GM19463 (cell line): Measurements from ENCODE around the gene HEY2.
"Not testable (repeated sequence)": the region's sequence is repeated elsewhere in the genome, so short reads cannot be mapped to it uniquely, and the experiment has no call there.

Experiments
- ATAC-seq: cut with Tn5 transposase; IDR thresholded peaks from one replicate; pipeline ENCODE4 v1.9.1; 2021; ENCODE audit warnings: mild to moderate bottlenecking, moderate library complexity; ENCODE audit not compliant: unreplicated experiment

HEY2 gene

DNA sequence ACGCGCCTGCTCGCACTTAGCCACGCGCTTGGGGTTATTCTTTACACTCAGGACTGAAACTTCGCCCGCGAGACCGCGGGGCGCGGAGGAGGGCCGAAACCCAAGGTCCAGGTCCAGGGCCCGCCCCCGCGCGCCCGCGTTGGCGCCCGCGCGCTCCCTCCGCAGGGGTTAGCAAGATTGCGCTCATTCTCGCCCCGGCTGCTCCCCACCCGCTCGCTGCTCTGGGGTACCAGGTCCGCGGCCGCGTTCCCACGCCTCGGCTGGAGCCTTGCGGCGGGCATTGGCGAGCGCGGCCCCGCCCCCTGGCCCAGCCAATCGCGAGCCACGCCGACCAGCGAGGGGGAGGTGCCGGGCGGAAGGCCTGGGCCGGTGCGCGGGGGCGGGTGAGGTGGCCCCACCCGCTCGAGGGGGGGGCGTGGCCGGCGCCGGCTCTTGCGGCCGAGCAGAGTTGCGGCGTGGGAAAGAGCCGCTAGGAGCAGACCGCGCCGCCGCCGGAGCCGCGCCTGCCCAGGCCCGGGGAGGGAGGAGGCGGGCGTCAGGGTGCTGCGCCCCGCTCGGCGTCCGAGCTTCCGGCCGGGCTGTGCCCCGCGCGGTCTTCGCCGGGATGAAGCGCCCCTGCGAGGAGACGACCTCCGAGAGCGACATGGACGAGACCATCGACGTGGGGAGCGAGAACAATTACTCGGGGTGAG, at the start of gene HEY2:
Gene HEY2 (plus strand): TSS at position 460 of the 692 bp plus-strand sequence. CDS start 145 bp downstream, at position 605.
- ATAC-seq: peak; percentile 82

DNA sequence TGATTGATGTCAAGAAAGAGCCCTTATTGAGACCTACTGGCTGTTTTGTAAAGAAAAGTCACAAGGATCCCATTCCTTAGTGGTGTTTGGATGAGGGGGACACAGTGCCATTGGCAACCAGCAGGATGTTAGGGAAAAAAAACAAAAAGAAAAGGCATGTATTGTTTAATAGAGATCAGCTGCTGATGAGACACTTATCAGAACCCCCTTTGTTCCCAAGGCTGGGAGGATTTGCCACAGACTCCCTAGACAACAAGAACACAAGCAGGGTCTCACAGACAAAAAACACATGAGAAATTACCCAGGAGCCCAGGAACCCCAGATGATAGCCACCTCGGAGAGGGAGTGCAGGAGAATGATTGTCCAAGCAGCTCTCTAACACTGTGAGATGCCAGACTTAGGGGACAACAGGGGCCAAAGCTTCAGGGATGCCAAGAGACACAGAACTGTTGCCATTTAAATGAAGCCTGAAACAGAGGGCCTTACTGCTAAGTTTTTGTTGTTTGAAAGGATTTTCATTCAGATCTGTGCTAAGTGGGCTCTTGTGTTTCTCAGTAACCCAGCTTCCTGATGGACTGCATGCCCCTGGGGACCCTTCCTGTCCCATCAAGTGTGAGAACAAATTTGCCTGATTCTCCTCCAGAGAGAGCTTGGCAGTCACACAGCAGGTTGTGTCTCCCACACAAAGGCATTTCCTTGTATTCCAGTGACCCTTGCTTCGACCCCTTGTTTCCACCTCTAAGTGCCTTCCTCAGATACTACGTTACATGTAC, 48.7 kb upstream of the HEY2 start:
- ATAC-seq: no peak

DNA sequence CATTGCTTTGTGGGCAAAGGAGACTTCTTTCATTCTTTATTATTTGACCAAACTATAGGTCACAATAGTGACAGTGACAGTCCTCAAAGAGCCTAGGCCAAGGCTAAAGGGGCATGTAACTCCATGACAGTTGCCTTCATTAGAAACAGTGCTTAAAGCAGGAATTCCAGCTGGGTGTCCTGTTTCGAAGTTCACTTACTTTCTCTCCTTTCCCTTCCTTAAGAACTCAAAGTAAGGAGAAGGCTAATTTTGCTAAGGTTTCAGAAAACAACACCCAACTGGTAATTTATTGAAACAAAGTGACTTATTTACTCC, 48.1 kb upstream of the HEY2 start:
- ATAC-seq: no peak

DNA sequence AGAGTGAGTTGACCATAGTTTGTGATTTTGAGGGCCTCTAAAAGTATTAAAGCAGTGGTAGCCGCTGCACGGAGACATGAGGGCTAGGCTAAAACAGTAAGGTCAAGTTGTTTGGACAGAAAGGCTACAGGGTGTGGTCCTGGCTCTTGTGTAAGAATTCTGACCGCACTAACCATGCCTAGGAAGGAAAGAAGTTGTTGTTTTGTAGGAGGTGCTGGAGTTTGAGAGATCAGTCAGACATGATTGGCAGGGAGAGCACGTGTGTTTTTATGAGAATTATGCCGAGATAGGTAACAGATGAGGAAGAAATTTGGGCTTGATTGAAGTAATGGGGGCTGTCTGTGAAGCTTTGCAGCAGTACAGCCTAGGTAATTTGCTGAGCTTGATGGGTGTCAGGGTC, 45.5 kb upstream of the HEY2 start:
- not testable (repeated sequence) for ATAC-seq

DNA sequence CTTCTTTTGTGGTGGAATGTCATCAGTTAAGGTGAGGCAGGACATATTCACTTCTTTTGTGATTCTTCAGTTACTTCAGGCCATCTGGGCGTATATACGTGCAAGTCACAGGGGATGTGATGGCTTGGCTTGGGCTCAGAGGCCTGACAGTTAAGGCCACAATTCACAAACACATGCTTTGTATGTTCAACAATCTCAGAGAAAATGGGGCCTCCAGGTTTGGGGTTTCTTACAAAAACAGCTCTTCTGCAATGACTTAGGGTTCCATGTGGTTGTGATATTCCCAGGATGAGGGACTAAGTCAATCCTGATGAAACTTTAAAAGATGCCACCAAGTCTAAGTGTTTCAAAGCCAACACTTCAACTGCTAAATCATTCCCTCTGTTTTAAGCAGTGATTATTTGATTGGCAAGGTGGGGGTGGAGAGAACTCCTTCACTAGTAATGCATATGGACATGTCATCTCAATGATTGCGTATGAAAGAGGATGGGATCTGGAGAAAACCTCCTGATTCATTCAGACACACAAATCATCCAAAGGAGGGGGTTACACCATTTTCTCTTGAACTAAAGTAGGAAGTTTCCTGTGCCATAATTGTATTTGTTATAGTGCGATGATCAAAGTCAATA, 41.7 kb upstream of the HEY2 start:
- ATAC-seq: no peak

DNA sequence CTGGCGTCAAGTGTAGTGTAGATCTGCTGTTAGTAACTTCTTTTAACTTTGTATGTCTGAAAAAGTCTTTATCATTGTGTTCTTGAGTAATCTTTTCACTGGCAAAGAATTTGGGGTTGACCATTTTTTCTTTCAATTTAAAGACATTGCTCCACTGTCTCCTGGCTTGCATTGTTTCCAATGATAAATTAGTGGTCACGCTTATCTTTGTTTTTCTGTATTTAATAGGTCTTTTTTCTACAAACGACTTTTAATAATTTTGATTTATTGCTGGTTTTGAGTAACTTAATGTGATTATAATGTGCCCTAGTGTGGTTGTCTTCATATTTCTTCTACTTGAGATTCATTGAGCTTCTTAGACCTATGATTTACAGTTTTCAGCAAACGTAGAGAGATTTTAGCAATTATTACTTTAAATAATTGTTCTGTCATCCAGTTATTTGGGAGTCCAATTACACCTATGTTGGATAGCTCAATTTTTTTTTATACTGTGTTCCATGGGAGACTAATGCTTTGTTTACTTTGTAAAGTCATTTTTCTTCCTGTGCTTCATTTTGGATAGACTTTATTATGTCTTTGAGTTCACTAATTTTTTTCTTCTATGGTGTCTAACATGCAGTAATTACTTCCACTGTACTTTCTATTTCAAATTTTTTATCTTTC, 38.3 kb upstream of the HEY2 start:
- ATAC-seq: no peak

DNA sequence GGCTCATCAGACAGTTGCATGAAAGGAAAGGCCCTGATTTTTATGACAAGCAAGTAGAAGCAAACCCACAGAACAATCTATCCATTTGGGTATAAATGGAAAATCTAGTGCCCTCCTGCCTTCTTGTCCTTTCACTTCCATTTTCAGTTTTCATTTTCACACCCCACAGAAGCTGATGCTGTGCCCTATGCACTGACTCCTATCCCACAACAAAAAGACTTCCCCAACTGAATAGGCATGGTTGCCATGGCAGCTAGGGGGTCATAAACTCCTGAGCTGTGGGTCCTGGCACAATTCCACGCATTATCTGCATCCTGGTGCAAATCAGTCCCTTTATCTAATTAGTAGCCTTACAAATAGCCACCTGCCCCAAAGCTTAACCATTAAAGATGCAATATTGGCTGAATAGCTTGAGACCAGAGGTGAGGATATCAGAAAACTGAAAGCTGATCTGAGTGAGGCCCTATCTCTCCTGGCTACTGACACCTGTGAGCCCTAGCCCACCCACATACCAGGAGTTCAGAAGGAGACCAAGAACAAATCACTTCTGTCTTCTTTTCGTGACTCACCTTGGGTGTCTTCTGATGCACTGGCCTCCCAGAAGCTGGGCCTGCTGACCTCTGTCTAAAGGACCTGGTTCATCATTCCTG, 34.9 kb upstream of the HEY2 start:
- peak; percentile 77 for ATAC-seq

DNA sequence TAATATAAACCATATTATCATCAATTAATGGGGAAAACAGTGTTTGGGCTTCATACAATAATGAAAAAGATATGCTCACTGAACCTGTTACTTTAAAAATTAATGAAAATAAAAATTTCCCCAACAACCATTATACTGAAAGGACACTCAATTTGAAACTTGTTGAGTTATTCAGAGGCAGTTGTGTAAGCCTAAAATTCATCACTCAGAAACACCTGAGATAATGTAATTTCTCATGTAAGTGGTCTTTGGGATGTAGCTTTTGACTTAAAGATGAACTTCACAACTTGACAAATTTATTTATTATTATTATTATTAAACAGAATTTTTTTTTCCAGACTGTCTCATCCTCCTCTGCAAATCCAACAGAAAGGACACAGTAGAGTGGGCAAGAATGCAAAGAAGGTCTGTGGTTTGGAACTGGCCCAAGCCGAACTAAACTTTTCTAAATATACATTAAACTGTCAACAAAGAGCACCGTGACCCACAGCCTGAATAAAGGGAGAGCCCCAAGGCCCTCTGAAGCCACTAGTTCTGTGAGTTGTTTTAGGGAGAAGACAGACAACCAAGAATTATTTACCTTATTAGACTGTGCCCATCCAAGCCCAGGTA, 32.2 kb upstream of the HEY2 start:
- ATAC-seq: peak; percentile 60

DNA sequence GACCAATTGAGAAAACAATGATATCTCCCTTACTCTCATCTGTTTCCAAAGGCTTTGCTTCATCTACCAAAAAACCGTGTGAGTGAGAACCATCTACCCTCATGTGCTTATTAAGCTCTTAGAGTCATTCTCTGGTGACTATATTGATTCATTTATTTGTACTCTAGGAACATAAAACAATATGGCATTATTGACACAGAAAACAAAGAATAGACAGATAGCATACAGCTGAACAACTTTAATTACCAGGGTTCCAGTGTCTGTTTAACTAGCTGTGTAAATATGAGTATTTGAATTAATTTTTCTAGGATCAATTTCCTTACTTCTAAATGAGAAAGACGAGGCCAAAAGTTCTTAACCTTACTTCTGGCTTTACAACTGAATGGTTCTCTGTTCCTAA, 31.3 kb upstream of the HEY2 start:
- no peak for ATAC-seq

DNA sequence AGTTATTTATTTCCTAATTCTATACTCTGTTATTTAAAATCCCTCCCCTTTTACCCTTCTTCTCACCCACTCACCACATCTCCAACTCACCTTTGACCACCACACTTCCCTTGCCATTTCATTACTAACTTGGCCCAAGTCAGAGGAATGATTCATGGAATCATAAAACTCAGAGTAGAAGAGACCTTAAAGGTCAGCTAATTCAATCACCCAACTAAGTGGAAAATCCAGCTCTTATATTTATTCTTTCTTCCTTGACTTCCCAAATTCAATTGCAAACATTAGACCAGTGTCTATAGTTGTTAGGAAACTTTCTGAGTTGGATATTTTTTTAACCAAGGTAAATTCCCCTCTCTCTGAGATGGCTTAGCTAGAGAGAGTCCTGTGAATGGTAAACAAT, 26.5 kb upstream of the HEY2 start:
- no peak for ATAC-seq

DNA sequence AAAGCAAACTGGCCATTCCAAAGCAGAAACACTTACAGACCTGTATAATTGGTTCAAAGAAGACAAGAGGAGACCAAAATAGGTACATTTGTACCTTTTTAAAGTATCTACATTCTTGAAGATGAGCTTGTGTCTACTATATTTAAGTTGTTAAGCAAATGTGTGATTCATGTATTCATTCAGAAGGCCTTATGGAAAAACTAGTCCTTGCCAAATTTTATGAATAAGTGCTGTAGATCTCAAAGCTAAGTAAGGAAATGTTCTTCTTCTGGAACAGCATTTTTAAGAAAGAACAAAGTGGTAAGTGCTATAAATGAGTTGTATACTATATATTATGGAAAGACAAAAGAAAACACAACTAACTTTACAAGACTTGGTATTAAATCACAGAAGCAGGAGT, 22.2 kb upstream of the HEY2 start:
- ATAC-seq: no peak

DNA sequence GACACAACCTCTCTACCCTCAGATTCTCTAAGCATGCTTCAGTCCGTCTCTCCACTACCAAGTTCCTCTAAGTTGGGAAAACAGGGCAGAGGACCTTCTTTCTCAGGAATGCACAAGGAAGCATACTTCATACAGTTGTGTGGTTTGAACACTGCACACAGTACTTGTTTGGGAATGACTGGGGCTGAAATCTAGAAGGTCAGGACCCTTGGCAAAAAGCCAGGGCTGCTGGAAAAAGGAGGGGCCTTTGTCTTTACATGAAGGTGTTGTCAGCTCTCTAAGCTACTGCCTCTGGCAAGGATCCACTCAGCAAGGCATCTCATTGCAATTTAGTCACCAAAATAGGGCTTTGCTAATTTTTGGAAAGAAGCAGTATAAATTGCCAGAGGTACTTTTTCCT, 20.7 kb upstream of the HEY2 start:
- no peak for ATAC-seq

DNA sequence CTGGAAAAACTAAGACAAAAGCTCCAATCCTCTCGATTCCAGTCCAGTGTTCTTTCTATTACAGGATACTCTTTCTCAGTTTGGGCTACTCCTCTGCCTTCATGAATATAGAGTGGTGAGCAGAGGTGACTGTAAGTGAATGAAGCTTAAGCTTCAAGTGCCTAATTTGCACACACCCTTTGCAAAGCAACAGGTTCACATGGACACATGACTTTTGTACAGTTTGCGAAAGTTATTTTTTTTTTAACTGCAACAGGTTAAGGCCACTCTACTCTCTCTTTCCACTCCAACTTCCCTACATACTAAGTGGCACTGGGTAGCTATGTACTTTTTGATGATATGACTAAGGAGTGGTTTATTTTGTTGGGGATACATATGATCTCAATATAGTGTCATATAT, 19.4 kb upstream of the HEY2 start:
- ATAC-seq: no peak

DNA sequence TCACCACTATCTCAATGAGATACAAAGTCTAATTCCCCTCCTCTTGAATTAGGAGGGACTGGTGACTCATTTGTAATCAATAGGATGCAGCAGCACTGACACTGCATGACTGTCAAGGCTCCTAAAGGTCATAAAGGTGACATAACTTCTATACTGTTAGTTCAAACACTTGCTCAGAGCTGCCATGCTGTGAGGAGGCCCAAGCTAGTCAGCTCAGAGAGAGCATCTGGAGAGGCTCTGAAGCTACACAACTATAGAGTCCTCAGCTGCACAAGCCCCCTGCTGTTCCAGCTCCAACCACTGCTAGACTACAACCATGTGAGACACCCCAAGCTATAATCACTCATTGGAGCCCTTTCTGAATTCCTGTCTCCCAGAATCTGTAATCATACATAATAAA, 17.0 kb upstream of the HEY2 start:
- ATAC-seq: peak; percentile 50

DNA sequence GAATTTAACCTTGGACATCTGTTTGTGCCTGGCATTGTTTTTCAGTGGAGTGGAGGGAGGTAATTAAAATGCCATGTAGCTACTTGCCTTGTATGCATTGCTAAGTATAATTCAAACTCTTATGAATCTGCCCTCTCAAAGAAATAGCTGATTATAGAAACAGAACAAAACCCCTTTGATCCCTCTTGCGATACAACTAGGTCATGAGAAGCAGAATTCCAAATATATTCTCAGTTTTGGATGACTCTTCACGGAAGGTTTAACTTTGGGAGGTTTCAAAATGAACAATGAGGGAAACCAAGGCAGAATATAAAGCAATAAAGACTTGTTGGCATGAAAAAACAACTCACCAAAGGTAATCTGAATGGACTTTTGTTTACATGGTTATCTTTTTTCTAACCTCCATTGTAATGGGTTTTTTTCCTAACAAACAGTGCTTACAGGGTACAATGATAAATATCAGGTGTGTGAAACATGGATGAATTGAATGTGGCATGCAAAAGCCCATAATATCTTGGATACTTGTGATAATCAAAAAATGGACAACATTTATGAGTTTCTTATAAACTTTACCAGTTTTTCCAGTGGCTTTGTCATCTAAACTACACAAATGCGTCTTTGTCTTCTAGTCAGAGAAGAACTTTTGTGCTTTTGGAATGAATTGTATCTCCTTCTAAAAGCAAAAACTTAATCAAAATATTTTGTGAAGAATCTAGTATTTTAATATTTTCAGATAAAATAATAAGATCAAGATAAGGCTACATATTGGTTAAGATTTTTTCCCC, 15.7 kb upstream of the HEY2 start:
- no peak for ATAC-seq

DNA sequence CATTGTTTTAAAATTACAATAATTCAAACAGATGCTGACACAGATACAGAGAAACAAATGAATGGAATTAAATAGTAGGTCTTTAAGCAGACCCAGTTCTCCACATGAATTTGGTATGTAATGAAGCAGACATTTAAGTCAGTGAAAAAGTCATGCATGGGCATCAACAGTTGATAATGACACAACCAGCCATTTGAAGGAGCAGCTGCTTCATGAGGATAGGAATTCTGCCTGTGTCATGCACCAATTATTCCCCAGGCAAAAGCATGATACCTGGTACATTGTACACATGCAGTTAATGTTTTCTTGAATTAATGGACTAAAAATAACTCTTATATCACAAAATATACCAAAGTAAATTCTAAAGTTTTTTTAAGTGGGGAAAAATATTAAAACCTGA, 11.2 kb upstream of the HEY2 start:
- no peak for ATAC-seq

DNA sequence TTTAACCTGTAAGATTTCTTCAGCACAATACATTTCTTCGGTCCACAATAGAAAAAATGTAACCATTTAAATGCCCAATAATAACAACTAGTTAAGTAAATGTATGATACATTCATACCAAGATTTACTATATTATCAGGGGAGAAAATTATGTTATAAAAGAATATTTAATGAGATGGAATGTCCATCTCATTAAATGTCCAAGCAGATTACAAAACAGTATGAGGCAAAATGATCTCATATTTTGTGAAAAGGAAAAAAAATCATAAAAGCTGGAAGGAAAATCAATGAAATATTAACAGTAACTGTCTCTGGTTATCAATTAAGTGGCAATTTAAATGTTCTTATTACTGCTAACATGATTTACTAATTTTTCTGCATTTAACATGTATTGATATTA, 10.1 kb upstream of the HEY2 start:
- ATAC-seq: no peak

DNA sequence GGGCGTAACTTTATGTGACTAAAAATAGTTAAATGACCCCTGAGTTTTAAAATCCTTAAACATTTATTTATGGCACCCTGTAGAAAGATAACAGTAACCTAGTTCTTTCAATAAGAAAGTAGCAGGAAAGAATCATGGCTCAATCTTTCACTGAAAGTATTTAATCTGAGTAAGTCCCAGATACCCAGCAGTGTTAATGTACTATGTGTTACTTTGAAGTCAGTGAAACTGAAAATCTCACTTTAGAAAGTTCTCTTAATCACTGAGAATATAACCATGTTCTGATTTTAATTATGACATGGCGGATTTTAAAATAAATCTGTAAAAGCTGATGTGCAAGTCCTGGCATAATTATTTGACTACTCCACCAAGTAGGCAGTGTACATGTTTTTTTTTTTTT, 8.1 kb upstream of the HEY2 start:
- ATAC-seq: no peak

DNA sequence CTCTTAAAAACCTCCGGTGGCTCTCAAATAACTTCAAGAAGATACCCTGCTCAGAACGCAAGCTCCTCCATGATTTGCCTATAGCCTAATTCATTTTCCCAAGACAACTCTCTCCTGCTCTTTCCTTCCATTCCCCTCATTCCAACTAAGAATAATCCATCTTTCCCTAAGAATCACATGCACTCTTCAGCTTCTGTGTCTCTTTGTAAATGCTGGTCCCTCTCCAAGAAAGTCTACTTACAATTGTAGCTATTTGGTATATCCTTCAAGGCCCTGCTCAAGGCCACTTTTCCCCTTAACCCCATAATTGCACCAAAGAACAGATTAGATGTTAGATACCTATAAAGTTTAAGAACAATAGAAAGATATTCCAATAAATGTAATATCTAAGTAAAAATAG, 7.4 kb upstream of the HEY2 start:
- ATAC-seq: no peak

DNA sequence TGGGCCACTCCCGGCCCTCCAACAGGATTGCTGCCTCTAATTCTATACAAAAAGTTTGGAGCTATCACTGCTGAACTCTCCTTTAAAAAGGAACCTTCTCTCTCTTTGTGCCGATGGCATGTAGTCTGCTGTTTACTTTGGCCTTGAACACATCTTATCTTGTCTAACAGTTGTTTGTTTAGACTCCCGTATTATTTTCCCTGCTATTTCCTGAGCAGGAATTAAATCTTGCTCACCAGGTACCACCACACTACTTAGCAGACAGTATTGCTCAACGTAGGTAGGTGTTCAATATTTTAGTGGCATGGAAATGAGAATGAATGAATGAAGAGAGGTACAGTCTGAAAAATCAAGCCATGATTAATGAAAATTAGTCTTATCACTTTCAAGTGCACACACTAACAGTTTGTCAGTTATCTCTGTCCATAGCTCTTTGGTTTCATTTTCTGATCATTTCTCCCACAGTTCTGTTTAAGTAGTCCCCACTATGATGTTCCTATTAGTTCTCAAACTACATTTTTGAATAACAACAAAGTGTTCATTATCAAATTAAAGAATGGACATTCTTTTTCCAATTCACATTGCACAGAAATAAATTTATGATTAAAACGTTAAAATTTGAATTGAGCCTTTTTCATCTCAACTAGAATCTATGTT, 6.8 kb upstream of the HEY2 start:
- ATAC-seq: no peak
